Right lobe of liver (tissue), 4 donors: ENCODE results near the gene GIPR.

ENCODE experiments used
- CTCF ChIP-seq, 4 donors: fragments of 200-600 bp in 3 of 4; fragments of 450-650 bp in 1 of 4; IDR thresholded peaks; one replicate each; pipeline versions ENCODE4 v1.5.1 to v1.8.0; 2016 to 2022; ENCODE audit warnings: antibody characterized with exemption in 4 of 4, mild to moderate bottlenecking in 2 of 4
- POLR2A ChIP-seq: fragments of 450-650 bp; IDR thresholded peaks from one replicate; pipeline ENCODE4 v1.6.1; 2017; ENCODE audit warnings: antibody characterized with exemption, mild to moderate bottlenecking
- donor health status: DM: no; HTN: no; CAD: no.
- donor health status: DM: no; HTN: no; CAD: no.
- donor health status: DM: no; HTN: yes; CAD: no.

DNA sequence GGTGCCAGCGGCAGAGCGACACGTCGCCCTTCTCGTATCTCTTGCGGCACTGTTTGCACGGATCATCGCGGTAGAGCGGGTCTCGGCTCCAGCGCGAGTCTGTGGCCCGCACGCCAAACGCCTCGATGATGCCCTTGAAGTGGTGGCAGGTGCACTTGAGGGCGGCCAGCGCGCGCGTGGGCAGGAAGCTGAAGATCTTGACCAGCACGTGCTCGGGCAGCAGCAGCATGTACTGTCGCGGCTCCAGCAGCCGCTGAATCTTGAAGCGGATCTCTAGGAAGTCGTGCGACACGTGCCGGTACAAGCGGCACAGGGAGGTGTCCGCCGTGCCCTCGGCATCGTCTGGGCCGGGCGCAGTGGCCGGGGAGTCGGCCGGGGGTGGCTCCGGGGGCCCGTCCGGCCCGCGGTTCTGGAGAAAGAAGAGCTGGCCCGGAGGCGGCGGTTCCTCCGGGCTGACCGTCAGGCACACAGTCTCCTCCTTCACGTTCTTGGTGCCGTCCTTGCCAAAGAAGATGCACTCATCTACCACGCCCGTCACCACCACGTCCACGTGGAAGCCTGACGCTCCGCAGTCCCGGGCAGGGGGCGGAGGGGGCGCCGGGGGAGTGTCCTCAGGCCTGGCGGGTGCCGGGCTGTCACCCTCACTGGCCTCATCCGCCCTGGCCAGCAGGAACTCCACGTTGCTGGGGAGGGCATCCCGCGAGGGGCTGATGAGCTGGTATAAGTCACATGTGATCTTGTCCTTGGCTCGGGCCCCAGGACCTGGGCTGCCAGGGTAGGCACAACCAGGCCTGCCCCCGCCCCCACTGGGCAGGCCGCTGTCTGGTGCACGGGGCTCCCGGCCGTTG lies 44.1 kb downstream of the GIPR start:
- TF ChIP-seq CTCF (IDR thresholded peaks at IDR 0.05) = no peak
- TF ChIP-seq POLR2A = no peak
